Skeletal muscle tissue (tissue), 4 donors: ENCODE measurements around the gene RBM19. TPM values are rescaled to one million over a fixed set of nuclear protein-coding genes. Genes with fewer than 3 reads are reported as not detected.

Experiments
- H3K27ac ChIP-seq: one replicate; pipeline ENCODE4 v1.7.0; 2013; ENCODE audit warnings: mild to moderate bottlenecking, low read depth, low read length, inconsistent platforms
- H3K27me3 ChIP-seq, 3 donors: one replicate each; pipeline ENCODE4 v1.7.0; 2013; ENCODE audit warnings: low read length in 3 of 3; ENCODE audit not compliant: control insufficient read depth in 3 of 3, insufficient read depth in 3 of 3
- H3K36me3 ChIP-seq, 3 donors: one replicate each; pipeline ENCODE4 v1.7.0; 2013; ENCODE audit warnings: low read length in 3 of 3; ENCODE audit not compliant: control insufficient read depth in 3 of 3, insufficient read depth in 3 of 3
- H3K4me1 ChIP-seq, 3 donors: one replicate each; pipeline ENCODE4 v1.7.0; 2013; ENCODE audit warnings: low read length in 3 of 3, mild to moderate bottlenecking in 3 of 3; ENCODE audit not compliant: control insufficient read depth in 3 of 3, insufficient read depth in 3 of 3
- H3K4me3 ChIP-seq, 3 donors: one replicate each; pipeline ENCODE4 v1.7.0; 2013; ENCODE audit warnings: low read length in 3 of 3
- H3K9ac ChIP-seq, 3 donors: one replicate each; pipeline ENCODE4 v1.7.0; 2013; ENCODE audit warnings: low read length in 3 of 3, mild to moderate bottlenecking in 3 of 3, moderate library complexity in 2 of 3, low read depth in 1 of 3
- H3K9me3 ChIP-seq, 3 donors: one replicate each; pipeline ENCODE4 v1.7.0; 2013; ENCODE audit warnings: low read length in 3 of 3; ENCODE audit not compliant: control insufficient read depth in 3 of 3
- total RNA-seq: library from RNA; depleted of rRNA; stranded (reverse); fragments of >200 nt; gene quantifications from one replicate; pipeline ENCODE4 v1.2.3, GENCODE V29; 2014
- donor health status: Osteomylitis.

The RBM19 gene
- total RNA-seq, 1 donor from 2014 or later = 12.5 TPM

DNA sequence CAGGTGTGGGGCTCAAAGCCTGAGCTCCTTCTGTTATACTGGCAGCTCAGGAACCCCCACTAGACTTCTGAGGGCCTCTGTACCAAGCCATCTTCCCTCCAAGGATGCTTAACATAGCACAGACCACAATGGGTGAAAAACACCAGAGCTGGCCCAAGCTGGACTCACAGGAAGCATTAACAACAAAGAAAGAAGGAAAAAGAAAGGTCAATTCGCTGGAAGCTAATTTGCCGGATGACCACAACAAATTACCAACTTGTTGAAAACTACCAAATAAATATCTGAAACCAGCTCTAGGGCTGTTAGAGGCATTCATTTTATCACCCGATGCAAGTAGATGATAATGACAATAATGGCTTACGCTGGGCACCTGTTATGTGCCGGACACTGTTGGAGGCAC lies 48.7 kb downstream of the RBM19 start:
- Histone ChIP-seq H3K36me3 (peaks cover 49 to 57% (median 54%) of the 10 kb centered on the region in 3 donors), H3K27me3 (no peaks in the 10 kb centered on the region), H3K27ac (no peak overlapping the region), H3K9me3 (peaks cover 0 to 3% (median 0%) of the 10 kb centered on the region in 3 donors), H3K9ac (no peak overlapping the region), H3K4me3 (no peak overlapping the region), H3K4me1 (no peaks in the 10 kb centered on the region)

DNA sequence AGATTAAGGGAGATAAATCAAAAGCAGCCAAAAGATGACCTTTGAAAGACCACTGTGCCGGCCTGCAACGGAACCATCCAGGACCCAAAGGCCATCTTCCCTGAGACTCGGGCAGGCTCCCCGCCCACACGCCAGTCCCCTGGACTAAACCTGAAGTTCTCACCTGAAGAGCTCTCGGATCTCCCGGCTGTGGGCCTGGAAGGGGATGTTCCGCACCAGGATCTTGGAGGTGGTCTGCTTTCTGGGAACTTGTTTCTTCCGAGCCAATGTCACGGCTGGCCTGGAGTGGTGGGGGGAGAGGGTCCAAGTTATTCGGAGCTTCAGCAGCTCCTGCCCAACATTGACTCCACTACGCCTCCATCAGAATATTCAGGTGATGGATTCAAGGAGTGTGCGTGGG lies 51.3 kb downstream of the RBM19 start:
- peaks cover 51 to 62% (median 58%) of the 10 kb centered on the region in 3 donors for H3K36me3 ChIP-seq
- no peaks in the 10 kb centered on the region for H3K27me3 ChIP-seq
- H3K9ac ChIP-seq = no peak overlapping the region
- no peak overlapping the region for H3K4me3 ChIP-seq
- H3K9me3 ChIP-seq = peaks cover 0 to 3% (median 0%) of the 10 kb centered on the region in 3 donors
- no peak overlapping the region for H3K27ac ChIP-seq
- H3K4me1 ChIP-seq = no peaks in the 10 kb centered on the region

DNA sequence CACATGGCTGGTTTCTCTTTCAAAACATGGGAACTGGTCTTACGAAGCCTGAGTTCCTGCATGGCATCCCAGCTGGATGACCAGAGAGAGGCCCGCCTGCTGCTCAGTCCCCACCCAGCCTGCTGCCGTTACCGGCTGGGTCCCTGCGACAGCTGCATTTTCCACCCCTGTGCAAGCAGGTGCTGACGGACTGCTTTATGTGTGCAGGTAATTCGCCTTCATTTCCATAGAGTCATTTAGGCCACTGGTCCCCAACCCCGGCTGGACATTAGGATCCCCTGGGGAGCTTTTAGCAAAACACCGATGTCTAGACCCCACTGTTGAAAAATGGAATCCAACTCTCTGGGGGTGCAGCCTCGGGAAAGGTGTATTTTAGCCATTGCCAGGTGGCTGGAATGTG lies 51.9 kb downstream of the RBM19 start:
- H3K36me3 ChIP-seq = peaks cover 52 to 64% (median 62%) of the 10 kb centered on the region in 3 donors
- H3K4me3 ChIP-seq = no peak overlapping the region
- peaks cover 0 to 3% (median 0%) of the 10 kb centered on the region in 3 donors for H3K9me3 ChIP-seq
- H3K27ac ChIP-seq = no peak overlapping the region
- no peaks in the 10 kb centered on the region for H3K27me3 ChIP-seq
- H3K4me1 ChIP-seq = no peaks in the 10 kb centered on the region
- H3K9ac ChIP-seq = no peak overlapping the region

DNA sequence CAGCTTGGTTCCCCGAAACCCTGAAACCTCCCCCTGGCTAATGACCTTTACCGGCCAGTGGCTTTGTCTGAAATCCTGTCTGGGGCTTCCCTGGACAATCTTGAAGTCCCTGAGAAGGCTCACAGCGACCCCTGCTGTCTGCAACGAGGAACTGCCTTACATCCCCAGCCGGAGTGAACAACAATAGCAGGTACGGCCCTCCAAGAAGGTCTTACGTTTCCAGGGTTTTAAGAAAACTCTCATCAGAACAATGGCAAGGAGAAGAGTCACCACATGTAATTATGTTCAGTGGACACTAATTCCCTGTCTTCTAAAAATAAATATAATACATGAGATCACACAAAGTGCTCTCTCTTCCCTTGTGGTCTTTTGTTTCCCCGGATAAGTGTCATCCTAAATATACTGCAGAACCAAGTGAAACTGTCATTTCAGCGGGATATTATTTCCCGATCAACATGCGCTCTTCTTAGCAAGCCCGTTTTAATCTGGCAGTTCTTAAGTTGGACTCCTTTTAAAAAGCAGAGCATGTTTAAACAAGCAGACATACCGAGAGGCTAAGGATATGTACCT lies 53.3 kb downstream of the RBM19 start:
- Histone ChIP-seq H3K27ac (no peak overlapping the region), H3K36me3 (peaks cover 49 to 64% (median 59%) of the 10 kb centered on the region in 3 donors), H3K4me3 (no peak overlapping the region)

DNA sequence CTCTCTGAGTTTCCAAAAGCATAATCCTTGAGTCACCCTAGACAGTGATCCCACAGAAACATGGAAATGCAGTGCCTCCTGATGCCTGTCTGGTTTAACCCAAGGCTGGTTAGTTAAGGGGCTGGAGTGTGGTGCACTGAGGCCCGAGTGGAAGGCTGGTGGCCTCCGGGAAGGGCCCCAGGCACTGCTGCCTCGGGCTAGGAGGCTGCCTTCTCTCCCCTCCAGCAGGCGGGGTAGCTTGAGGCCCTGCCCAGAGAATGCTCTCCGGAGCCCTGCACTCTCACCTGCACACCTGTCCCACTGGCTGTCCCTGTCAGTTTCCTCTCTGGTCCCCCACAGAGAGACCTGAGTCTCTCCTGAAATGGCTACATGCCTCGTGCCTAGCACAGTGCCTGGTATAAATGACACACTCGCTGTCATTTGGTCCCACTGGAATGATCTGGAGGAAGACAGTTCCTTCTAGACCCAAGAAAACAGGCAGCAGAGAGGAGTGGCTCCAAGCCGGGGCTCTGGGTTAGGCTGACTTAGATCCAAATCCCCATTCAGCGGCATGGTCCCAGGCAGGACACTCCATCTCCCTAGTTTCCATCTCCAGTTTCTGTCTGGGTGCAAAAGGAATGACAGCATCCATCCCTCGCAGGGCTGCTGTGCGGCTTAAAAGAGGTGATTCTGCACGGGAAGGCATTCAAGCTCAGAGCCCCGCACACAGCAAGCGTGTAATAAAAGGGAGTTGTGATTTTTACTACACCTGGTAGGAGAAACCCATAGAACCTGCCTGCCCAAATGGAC lies 54.0 kb downstream of the RBM19 start:
- Histone ChIP-seq H3K9me3 (peaks cover 0 to 3% (median 0%) of the 10 kb centered on the region in 3 donors), H3K4me3 (no peak overlapping the region), H3K4me1 (no peaks in the 10 kb centered on the region), H3K36me3 (peaks cover 48 to 63% (median 56%) of the 10 kb centered on the region in 3 donors), H3K27me3 (no peaks in the 10 kb centered on the region), H3K27ac (no peak overlapping the region), H3K9ac (no peak overlapping the region)

More for the DNA sequence above, 53.3 kb downstream of the RBM19 start:
- Histone ChIP-seq H3K4me1 (no peaks in the 10 kb centered on the region), H3K9ac (no peak overlapping the region), H3K27me3 (no peaks in the 10 kb centered on the region), H3K9me3 (peaks cover 0 to 3% (median 0%) of the 10 kb centered on the region in 3 donors)

DNA sequence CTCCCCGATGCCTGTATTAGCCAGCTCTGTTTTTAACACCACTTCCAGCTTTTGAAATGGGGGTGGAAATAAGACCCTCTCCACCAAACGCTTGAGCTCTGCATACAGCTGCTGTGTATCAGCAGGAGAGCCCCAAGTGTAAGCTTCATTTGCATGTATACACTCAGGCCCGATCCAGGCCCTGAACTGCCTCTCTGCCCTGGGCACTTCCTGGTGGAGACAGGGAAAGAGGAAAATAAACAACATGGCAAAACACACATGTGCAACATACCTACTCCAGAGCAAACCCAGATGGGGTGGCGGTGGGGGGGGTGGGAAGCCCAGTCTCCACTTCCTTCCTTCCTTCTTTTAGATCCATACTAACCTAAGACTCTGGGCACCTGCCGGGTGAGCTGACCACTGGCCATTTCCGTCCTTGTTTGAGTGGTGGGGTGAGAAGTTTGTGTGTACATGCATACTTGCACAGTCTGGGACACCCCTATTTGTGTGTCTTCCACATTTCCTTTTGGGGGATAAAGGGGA lies 55.3 kb downstream of the RBM19 start:
- peaks cover 40 to 63% (median 57%) of the 10 kb centered on the region in 3 donors for H3K36me3 ChIP-seq
- H3K4me1 ChIP-seq = no peaks in the 10 kb centered on the region
- no peaks in the 10 kb centered on the region for H3K27me3 ChIP-seq
- no peak overlapping the region for H3K27ac ChIP-seq
- H3K9ac ChIP-seq = no peak overlapping the region
- no peak overlapping the region for H3K4me3 ChIP-seq
- H3K9me3 ChIP-seq = no peaks in the 10 kb centered on the region

DNA sequence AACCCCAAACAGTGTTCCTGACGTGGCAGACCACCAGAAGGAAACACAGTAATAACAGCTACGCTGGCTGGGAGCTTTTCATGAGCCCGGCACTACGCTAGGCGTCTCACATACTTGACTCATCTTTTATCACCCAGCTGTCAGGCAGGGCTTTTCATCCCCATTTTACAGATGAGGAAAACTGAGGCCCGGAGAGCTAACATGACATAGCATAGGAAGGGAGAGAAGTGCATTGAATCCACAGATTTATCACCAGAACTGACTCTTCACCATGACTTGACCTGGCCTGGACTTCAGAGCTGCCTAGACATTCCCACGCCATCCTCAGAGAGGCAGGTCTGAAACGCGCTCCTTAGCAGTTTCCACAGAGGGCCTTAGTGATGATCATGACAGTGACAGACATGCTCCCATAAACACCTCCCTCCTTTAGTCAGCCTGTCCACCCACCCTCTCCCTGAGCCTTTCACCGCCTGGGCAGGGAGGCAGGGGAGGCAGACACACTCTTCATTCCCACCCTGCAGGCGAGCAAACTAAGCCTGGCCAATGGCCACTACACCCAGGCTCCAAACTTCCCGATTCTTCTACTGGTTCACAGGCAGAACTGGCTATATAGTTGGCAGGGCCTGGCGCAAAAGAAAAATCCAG lies 56.2 kb downstream of the RBM19 start:
- no peak overlapping the region for H3K27ac ChIP-seq
- no peak overlapping the region for H3K9ac ChIP-seq
- H3K27me3 ChIP-seq = no peaks in the 10 kb centered on the region
- H3K9me3 ChIP-seq = no peaks in the 10 kb centered on the region
- no peak overlapping the region for H3K4me3 ChIP-seq
- peaks cover 36 to 58% (median 49%) of the 10 kb centered on the region in 3 donors for H3K36me3 ChIP-seq
- no peaks in the 10 kb centered on the region for H3K4me1 ChIP-seq

DNA sequence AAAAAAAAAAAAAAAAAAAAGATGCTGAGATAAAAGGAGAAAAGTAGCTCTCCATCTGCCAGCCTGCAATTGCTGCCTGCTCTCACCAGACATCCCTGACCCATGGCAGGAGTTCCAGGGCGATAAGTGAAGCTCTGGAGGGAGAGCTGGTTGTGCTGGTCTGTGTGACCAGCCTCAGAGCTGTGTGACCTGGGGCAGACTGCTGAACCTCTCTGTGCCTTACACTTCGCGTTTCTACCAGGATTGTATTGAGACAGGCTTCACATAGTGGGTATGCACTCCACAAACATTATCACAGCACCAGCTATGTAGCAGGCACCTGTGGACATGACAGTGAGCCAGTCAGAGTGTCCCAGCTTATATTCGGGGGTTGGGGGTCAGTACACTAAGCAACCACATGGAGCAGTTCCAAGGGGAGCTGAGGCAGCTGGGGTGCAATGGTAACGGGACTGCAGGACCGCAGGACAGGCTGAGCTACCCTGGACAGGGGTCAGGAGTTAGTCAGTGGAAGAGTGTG lies 57.5 kb downstream of the RBM19 start:
- Histone ChIP-seq H3K4me1 (no peaks in the 10 kb centered on the region), H3K27ac (no peak overlapping the region), H3K9me3 (no peaks in the 10 kb centered on the region), H3K36me3 (peaks cover 32 to 60% (median 43%) of the 10 kb centered on the region in 3 donors), H3K27me3 (no peaks in the 10 kb centered on the region), H3K4me3 (no peak overlapping the region), H3K9ac (no peak overlapping the region)

DNA sequence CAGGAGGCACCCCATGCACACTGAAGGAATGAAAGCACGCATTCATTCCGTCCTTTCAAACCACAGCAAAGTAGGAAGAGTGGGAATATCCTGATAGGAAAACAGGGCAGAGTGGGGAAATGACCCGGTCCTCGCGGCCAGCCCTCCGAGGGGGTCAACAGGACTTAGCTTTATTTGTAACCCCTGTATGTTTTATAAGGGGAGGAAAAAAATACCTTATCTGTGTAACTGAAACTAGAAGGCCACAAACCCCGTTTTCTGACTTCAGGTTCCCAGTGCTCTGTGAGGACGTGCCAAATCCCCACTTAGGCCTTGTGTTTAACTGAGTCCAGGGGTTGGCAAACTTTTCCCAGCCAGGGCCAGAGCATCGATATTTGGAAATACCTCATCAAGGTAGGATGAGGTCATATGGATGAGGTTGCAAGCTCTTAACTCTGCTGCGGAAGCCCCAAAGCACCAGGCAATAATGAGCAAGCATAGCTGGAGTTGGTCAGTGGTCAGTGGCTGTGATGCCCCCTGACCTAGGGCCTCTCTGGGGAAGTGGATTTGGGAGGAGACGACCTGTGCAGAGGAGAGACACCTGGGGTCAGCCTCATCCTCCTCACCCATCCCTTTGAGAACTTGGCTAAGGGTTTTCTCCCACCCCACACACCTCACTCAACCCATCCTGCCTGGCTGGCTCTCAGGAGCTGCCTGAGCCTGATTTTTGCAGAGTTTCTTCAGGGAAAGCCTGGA lies 58.5 kb downstream of the RBM19 start:
- peaks cover 28 to 60% (median 37%) of the 10 kb centered on the region in 3 donors for H3K36me3 ChIP-seq
- no peaks in the 10 kb centered on the region for H3K4me1 ChIP-seq
- no peaks in the 10 kb centered on the region for H3K9me3 ChIP-seq

More for the DNA sequence above, 58.5 kb downstream of the RBM19 start:
- Histone ChIP-seq H3K9ac (no peak overlapping the region), H3K4me3 (no peak overlapping the region), H3K27ac (no peak overlapping the region), H3K27me3 (no peaks in the 10 kb centered on the region)
